ENCODE results near the gene SFXN5. TPM values are rescaled to one million over a fixed set of nuclear protein-coding genes. Genes with fewer than 3 reads are reported as not detected.

The SFXN5 gene
- total RNA-seq, 1 donor = 17.0 TPM

- no peak overlapping the region for H3K27ac ChIP-seq (ENCODE audit: low read depth, low read length)
- H3K4me3 ChIP-seq (ENCODE audit: insufficient read depth, low read length) = no peak overlapping the region
- DNase-seq (ENCODE audit: insufficient read length, low spot score, missing footprints) = no peak
- H4K20me1 ChIP-seq (ENCODE audit: insufficient read depth, low read length) = no peaks in the 10 kb centered on the region
- H3K4me2 ChIP-seq (ENCODE audit: insufficient read depth, low read length) = no peak overlapping the region
- no peaks in the 10 kb centered on the region for H3K79me2 ChIP-seq (ENCODE audit: insufficient read depth, low read length)
- no peak for TF ChIP-seq CTCF (IDR thresholded peaks at IDR 0.05; ENCODE audit: extremely low read depth, low read depth, low read length)
- H3K9me3 ChIP-seq (ENCODE audit: low read depth, low read length) = no peaks in the 10 kb centered on the region
- H3K36me3 ChIP-seq (ENCODE audit: insufficient read depth, low read length) = no peaks in the 10 kb centered on the region
- H2AFZ ChIP-seq (ENCODE audit: low read length) = no peak overlapping the region
- peaks cover 14% of the 10 kb centered on the region for H3K4me1 ChIP-seq (ENCODE audit: insufficient read depth, low read length)
- no peaks in the 10 kb centered on the region for H3K27me3 ChIP-seq (ENCODE audit: insufficient read depth, low read length)
These were observed 70.5 kb downstream of the SFXN5 start for GRCh38 chr2:73000808-73001570.

GRCh38 chr2:72999729-73000725 is 71.5 kb downstream of the SFXN5 start:
- Histone ChIP-seq H4K20me1 (ENCODE audit: insufficient read depth, low read length) (no peaks in the 10 kb centered on the region), H3K4me3 (ENCODE audit: insufficient read depth, low read length) (no peak overlapping the region), H2AFZ (ENCODE audit: low read length) (no peak overlapping the region), H3K79me2 (ENCODE audit: insufficient read depth, low read length) (no peaks in the 10 kb centered on the region), H3K27me3 (ENCODE audit: insufficient read depth, low read length) (no peaks in the 10 kb centered on the region), H3K4me2 (ENCODE audit: insufficient read depth, low read length) (no peak overlapping the region), H3K9me3 (ENCODE audit: low read depth, low read length) (no peaks in the 10 kb centered on the region), H3K36me3 (ENCODE audit: insufficient read depth, low read length) (no peaks in the 10 kb centered on the region), H3K4me1 (ENCODE audit: insufficient read depth, low read length) (peaks cover 10% of the 10 kb centered on the region), H3K27ac (ENCODE audit: low read depth, low read length) (no peak overlapping the region)
- peak; percentile 71 for DNase-seq (ENCODE audit: insufficient read length, low spot score, missing footprints)
- TF ChIP-seq CTCF (IDR thresholded peaks at IDR 0.05; ENCODE audit: extremely low read depth, low read depth, low read length) = no peak

GRCh38 chr2:72998724-72999123 is 72.8 kb downstream of the SFXN5 start:
- no peak overlapping the region for H2AFZ ChIP-seq (ENCODE audit: low read length)
- no peak for TF ChIP-seq CTCF (IDR thresholded peaks at IDR 0.05; ENCODE audit: extremely low read depth, low read depth, low read length)
- no peak overlapping the region for H3K4me3 ChIP-seq (ENCODE audit: insufficient read depth, low read length)
- H3K79me2 ChIP-seq (ENCODE audit: insufficient read depth, low read length) = no peaks in the 10 kb centered on the region
- DNase-seq (ENCODE audit: insufficient read length, low spot score, missing footprints) = no peak
- H3K36me3 ChIP-seq (ENCODE audit: insufficient read depth, low read length) = no peaks in the 10 kb centered on the region
- no peak overlapping the region for H3K4me2 ChIP-seq (ENCODE audit: insufficient read depth, low read length)
- no peak overlapping the region for H3K27ac ChIP-seq (ENCODE audit: low read depth, low read length)
- H3K27me3 ChIP-seq (ENCODE audit: insufficient read depth, low read length) = no peaks in the 10 kb centered on the region
- H3K9me3 ChIP-seq (ENCODE audit: low read depth, low read length) = no peaks in the 10 kb centered on the region
- peaks cover 10% of the 10 kb centered on the region for H3K4me1 ChIP-seq (ENCODE audit: insufficient read depth, low read length)
- H4K20me1 ChIP-seq (ENCODE audit: insufficient read depth, low read length) = no peaks in the 10 kb centered on the region

- H3K4me3 ChIP-seq (ENCODE audit: insufficient read depth, low read length) = no peak overlapping the region
- H3K79me2 ChIP-seq (ENCODE audit: insufficient read depth, low read length) = no peaks in the 10 kb centered on the region
- no peak for TF ChIP-seq CTCF (IDR thresholded peaks at IDR 0.05; ENCODE audit: extremely low read depth, low read depth, low read length)
These were observed 73.3 kb downstream of the SFXN5 start for GRCh38 chr2:72998234-72998651.

More at GRCh38 chr2:72998234-72998651, 73.3 kb downstream of the SFXN5 start:
- Histone ChIP-seq H3K4me2 (ENCODE audit: insufficient read depth, low read length) (no peak overlapping the region), H3K4me1 (ENCODE audit: insufficient read depth, low read length) (peaks cover 10% of the 10 kb centered on the region), H3K36me3 (ENCODE audit: insufficient read depth, low read length) (no peaks in the 10 kb centered on the region), H3K27me3 (ENCODE audit: insufficient read depth, low read length) (no peaks in the 10 kb centered on the region), H4K20me1 (ENCODE audit: insufficient read depth, low read length) (no peaks in the 10 kb centered on the region), H3K9me3 (ENCODE audit: low read depth, low read length) (no peaks in the 10 kb centered on the region), H3K27ac (ENCODE audit: low read depth, low read length) (no peak overlapping the region), H2AFZ (ENCODE audit: low read length) (no peak overlapping the region)
- no peak for DNase-seq (ENCODE audit: insufficient read length, low spot score, missing footprints)
